ENCODE results near the gene GGACT. TPM values are rescaled to one million over a fixed set of nuclear protein-coding genes. Genes with fewer than 3 reads are reported as not detected.

GGACT gene
- total and polyA plus RNA-seq, 2 donors: 3.2 to 3.5 TPM

DNA sequence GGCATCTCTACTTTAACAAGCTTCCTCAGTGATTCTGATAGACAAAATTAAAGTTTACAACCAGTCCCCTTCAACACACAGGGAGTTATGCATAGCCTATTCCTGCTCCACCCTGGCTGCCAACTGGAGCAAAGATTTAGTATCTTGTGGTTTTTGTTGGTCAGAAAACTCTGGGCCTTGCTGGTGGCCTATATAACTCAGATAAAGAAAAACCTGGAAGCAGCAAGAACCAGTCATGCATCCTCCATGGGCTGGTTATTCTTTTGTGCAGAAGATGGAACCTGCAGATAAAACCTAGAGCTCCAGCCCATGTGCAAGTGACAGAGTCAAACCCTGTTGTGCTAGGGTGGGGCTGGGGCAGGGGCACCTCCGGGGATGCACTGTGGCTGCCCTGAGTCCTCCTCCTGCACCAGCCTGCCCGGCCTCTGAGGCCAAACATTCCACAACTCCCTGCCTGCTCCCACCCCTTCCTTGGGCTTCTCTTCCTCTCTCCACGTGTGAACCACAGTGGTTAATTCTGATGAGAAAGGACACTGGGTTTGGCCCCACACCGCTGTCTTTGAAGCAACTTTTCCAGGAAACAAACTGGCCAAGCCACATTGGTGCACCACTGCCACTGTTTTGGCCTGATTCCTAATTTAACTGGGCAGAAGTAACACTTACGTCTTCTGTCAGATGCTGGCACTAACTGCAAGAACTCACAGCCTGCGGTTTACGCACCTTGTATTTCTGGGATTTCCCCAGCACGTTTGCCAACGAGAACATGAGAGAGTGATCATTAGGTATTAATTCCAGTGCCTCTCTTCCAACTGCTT, 23.3 kb upstream of the GGACT start:
- no peak for DNase-seq (ENCODE audit: extremely low spot score)
- H3K27ac ChIP-seq (ENCODE audit: low read depth): no peak overlapping the region
- H3K4me3 ChIP-seq (ENCODE audit: low read depth, low read length): no peak overlapping the region
- H3K4me1 ChIP-seq (ENCODE audit: insufficient read depth): no peaks in the 10 kb centered on the region
- 71% methylated on average over 9 of the region's 9 CpGs for WGBS
- no peaks in the 10 kb centered on the region for H3K36me3 ChIP-seq (ENCODE audit: insufficient read depth)

DNA sequence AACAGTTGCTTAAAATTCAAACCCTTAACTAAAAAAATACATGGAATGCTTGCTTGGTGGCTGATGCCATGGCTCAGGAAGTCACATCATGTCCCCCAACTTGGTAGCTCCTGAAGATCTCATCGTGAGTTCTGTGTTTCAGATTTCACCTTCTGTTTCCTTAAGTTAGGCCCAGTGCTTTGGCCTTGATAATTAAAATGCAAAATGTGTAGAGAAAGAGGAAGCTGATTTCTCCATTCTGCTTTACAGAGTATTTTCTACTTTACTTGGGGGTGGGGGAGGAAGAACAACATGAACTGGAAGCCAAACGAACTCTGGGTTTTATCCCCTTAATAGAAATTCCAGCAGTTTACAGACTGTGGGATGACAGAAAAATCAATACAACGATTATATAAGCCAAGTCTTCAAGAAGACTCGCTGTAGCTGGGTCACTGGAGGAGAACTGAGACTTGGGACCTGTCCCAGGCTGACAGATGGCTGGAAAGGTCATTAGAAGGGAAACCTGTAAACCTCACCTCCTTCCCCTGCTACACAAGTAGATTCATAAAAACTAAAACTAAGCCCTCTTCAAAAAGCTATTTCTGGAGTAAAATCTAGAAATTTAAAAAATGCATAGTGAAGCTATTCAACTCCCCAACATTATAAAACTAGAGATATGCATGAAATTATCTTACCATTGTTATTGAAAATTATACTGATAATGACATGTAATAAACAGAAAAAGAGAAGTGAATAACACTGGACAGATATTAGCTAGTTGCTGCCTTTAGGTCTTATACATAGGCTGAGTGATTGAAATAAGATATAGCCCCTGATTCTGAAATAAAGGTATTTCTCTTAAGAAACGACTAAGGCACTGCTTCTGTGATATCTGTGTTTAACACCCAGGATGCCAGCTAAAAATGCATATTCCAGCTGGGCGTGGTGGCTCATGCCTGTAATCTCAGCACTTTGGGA, 22.1 kb upstream of the GGACT start:
- Histone ChIP-seq H3K27ac (ENCODE audit: low read depth) (no peak overlapping the region), H3K36me3 (ENCODE audit: insufficient read depth) (no peaks in the 10 kb centered on the region), H3K4me3 (ENCODE audit: low read depth, low read length) (no peak overlapping the region), H3K4me1 (ENCODE audit: insufficient read depth) (no peaks in the 10 kb centered on the region)
- WGBS: 70% methylated on average over 6 of the region's 6 CpGs
- no peak for DNase-seq (ENCODE audit: extremely low spot score)

DNA sequence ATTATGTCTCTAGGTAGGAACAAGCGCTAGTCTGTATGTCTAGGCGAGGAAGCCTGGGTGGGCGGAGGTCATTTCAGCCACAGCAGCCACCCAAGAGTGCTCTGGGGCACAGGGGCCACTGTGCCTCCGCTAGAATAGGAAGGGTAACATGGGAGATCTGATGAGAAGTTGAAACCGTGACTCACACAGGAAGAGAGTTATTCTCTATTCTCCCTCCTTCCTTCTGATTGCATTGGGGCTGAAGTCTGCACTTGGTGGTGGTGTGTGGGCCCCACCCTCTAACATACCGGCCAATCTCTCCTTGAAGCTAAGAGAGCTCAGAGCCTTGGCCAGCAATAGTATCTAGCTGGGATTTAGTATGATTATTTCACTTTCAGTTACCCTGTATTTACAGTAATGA, 20.3 kb upstream of the GGACT start:
- no peaks in the 10 kb centered on the region for H3K36me3 ChIP-seq (ENCODE audit: insufficient read depth)
- H3K4me3 ChIP-seq (ENCODE audit: low read depth, low read length): no peak overlapping the region
- 78% methylated on average over 6 of the region's 6 CpGs for WGBS
- H3K4me1 ChIP-seq (ENCODE audit: insufficient read depth): no peaks in the 10 kb centered on the region
- no peak overlapping the region for H3K27ac ChIP-seq (ENCODE audit: low read depth)
- no peak for DNase-seq (ENCODE audit: extremely low spot score)

DNA sequence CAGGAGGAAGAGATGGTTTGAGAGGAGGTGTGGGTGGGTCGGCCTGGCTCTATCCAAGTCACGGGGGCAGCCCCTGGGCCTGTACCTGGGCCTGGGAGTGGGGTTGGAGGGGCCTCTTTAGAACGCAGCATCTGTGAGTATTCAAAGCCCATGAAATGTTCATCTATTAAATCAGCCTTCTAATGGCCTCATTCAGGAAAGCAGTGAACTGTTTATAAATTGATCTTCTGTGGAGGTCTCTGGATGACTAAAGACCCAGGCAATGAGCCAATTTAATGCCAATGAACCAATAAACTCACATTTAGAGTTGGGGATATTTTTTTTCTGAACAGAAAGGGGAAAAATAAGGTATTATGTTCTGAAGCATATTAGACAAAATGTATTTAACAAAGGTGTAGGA, 19.9 kb upstream of the GGACT start:
- no peak overlapping the region for H3K27ac ChIP-seq (ENCODE audit: low read depth)
- 91% methylated on average over 3 of the region's 3 CpGs for WGBS
- no peaks in the 10 kb centered on the region for H3K4me1 ChIP-seq (ENCODE audit: insufficient read depth)
- no peak for DNase-seq (ENCODE audit: extremely low spot score)
- H3K4me3 ChIP-seq (ENCODE audit: low read depth, low read length): no peak overlapping the region
- H3K36me3 ChIP-seq (ENCODE audit: insufficient read depth): no peaks in the 10 kb centered on the region

DNA sequence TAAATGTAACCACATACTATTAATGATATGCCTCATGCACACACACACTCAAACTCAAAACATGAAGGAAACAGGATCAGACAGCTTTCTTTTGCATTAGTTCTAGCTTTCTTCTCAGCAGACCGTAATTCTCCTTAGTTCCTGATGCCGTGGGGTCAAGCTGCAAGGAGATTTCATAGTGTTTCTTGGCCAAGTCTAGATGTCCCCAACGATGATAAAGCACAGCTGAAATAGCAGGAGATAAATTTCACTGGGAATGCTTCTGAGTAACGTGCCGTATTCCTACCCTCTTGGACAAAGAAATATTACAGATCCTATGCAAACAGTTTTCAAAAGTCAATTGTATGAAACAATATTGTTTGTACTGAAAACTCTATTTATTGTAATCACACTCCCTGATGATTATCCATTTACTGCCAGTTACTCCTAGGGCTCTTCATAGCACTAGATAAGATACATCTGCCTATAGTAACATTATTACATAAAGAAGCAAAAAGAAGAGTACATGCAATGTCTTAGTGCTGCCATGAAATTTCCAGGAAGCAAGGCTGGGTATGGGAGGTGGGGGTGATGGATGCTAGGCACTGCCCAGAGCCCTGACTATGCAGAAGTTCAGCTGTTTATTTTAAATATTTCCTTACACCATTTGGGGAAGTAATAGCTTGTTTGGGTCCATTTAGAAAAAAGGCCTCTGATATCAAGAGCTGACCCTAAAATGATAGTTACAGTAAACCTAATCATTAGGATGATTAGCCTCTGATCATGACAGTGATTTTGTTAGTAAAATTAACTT, 16.5 kb upstream of the GGACT start:
- 55% methylated on average over 5 of the region's 5 CpGs for WGBS
- Histone ChIP-seq H3K4me1 (ENCODE audit: insufficient read depth) (no peaks in the 10 kb centered on the region), H3K4me3 (ENCODE audit: low read depth, low read length) (no peak overlapping the region), H3K36me3 (ENCODE audit: insufficient read depth) (no peaks in the 10 kb centered on the region), H3K27ac (ENCODE audit: low read depth) (no peak overlapping the region)
- no peak for DNase-seq (ENCODE audit: extremely low spot score)

DNA sequence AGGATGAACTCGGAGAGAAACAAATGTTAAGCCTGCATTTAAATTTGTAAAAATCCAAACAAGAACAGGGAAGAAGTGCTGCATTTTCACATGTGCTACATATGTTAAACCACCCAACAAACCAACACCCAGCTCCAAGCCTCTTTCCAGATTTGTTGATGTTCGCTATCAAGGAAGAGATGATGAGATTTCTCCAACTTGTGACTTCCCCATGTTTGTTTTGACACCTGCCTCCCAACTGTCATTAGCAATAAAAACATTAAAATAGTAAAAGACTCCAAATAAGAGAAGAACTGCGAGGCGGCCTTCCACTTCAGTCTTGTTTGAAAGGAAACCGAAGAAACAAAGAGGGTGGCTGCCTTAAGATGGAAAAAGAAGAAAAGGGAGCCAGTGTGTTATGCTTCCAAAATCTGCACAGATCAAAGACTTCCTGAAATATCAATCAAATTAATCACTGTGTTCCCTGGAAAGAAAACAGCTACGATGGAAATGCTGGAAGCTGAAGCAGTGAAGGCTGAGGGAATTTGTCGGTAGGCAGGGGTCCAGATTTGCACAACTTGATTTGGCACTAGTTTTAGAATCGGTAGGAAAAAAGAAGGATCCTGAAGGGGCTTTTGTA, 14.0 kb upstream of the GGACT start:
- no peak overlapping the region for H3K27ac ChIP-seq (ENCODE audit: low read depth)
- H3K4me1 ChIP-seq (ENCODE audit: insufficient read depth): no peaks in the 10 kb centered on the region
- 74% methylated on average over 8 of the region's 8 CpGs for WGBS
- DNase-seq (ENCODE audit: extremely low spot score): no peak
- no peak overlapping the region for H3K4me3 ChIP-seq (ENCODE audit: low read depth, low read length)
- H3K36me3 ChIP-seq (ENCODE audit: insufficient read depth): no peaks in the 10 kb centered on the region

DNA sequence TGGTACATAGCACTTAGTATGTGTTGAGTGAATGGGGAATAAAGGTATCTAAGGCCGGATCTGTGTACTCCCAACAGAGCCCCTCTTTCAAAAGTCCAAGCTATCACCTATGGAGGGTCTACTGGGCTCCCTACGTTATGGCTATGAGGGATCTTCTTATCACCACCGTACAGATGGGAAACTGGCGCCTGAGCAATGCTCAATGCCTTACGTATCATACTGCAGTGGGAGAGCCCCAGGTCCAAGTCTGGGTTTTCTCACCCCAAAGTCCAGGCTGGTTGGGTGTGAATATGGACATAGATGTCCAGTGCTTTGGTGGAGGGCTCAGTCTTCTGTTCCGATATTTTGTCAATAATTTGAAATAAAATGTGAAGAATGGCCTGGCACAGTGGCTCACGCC, 13.1 kb upstream of the GGACT start:
- H3K36me3 ChIP-seq (ENCODE audit: insufficient read depth): no peaks in the 10 kb centered on the region
- WGBS: 95% methylated on average over 7 of the region's 7 CpGs
- H3K4me3 ChIP-seq (ENCODE audit: low read depth, low read length): no peak overlapping the region
- H3K27ac ChIP-seq (ENCODE audit: low read depth): no peak overlapping the region
- DNase-seq (ENCODE audit: extremely low spot score): no peak
- no peaks in the 10 kb centered on the region for H3K4me1 ChIP-seq (ENCODE audit: insufficient read depth)

DNA sequence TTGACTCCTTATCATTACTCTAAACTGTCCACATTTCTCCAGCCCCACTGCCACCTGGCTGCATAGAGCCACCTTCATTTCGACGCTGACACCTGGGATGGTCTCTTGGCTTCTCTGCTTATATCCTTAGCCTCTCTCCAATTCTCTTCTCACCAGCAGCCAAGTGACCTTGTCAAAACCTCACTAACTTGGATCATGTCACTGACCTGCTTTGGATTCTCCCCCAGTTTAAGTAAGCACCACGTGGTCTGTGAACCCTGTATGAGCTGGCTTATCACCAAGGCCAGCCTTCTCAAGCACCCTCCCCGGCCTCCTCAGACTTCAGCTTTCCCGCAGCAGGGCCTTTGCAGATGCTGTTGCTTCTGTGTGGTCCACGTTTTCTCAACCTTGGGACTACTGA, 12.3 kb upstream of the GGACT start:
- Histone ChIP-seq H3K36me3 (ENCODE audit: insufficient read depth) (no peaks in the 10 kb centered on the region), H3K4me3 (ENCODE audit: low read depth, low read length) (no peak overlapping the region), H3K4me1 (ENCODE audit: insufficient read depth) (no peaks in the 10 kb centered on the region), H3K27ac (ENCODE audit: low read depth) (no peak overlapping the region)
- no peak for DNase-seq (ENCODE audit: extremely low spot score)
- WGBS: 62% methylated on average over 6 of the region's 6 CpGs

DNA sequence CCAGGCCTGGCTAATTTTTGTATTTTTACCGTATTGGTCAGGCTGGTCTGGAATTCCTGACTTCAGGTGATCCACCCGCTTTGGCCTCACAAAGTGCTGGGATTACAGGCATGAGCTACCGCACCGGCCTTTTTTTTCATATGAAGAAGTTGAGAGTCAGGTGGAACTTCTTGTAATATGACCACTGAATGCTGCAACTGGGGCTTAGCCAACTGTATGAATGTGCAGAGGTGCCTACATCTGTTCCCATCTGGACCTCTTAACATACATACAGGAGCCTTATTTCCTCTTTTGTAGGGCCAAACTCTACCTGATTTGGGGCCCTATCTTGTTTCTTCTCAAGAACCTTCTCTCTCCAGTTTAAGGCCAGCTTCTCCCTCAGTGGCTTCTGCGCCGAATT, 11.9 kb upstream of the GGACT start:
- DNase-seq (ENCODE audit: extremely low spot score): no peak
- H3K4me3 ChIP-seq (ENCODE audit: low read depth, low read length): no peak overlapping the region
- 97% methylated on average over 6 of the region's 6 CpGs for WGBS
- H3K4me1 ChIP-seq (ENCODE audit: insufficient read depth): no peaks in the 10 kb centered on the region
- H3K27ac ChIP-seq (ENCODE audit: low read depth): no peak overlapping the region
- H3K36me3 ChIP-seq (ENCODE audit: insufficient read depth): no peaks in the 10 kb centered on the region

DNA sequence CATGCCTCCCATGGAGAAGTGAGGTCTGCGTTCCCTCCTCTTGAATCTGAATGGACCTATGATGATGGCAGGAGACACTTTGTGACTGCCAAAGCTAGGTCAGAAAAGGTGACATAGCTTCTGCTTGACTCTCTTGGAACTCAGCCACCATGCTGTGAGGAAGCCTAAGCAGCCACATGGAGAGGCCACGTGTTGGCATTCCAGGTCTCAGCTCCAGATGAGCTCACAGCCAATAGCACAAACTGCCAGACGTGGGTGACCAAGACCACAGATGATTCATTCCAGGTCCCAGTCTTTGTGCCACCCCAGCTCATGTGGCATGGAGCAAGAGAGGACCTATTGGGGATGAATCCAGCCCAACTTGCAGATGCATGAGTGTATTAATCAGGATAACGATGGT, 8.7 kb upstream of the GGACT start:
- H3K36me3 ChIP-seq (ENCODE audit: insufficient read depth): no peaks in the 10 kb centered on the region
- H3K27ac ChIP-seq (ENCODE audit: low read depth): no peak overlapping the region
- no peak for DNase-seq (ENCODE audit: extremely low spot score)
- no peak overlapping the region for H3K4me3 ChIP-seq (ENCODE audit: low read depth, low read length)
- WGBS: 93% methylated on average over 4 of the region's 4 CpGs
- H3K4me1 ChIP-seq (ENCODE audit: insufficient read depth): no peaks in the 10 kb centered on the region

DNA sequence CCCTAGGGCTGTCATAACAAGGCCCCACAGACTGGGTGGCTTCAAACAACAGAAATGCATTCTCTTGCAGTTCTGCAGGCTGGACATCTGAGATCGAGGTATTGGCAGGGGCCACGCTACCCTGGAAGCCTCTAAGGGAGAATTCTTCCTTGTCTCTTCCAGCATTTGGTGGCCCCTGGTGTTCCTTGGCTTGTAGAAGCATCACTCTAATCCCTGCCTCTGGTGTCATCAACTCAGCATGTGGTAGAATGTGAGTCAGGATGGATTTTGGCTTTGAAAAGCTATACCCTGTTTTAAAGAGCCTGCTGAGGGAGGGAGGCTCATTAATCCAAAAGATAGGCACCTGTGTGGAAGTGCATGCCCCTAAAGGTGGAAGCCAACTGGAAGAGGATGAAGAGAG, 7.9 kb upstream of the GGACT start:
- no peak overlapping the region for H3K4me3 ChIP-seq (ENCODE audit: low read depth, low read length)
- WGBS: 95% methylated on average over 2 of the region's 2 CpGs
- no peak for DNase-seq (ENCODE audit: extremely low spot score)
- H3K27ac ChIP-seq (ENCODE audit: low read depth): no peak overlapping the region
- H3K4me1 ChIP-seq (ENCODE audit: insufficient read depth): no peaks in the 10 kb centered on the region
- no peaks in the 10 kb centered on the region for H3K36me3 ChIP-seq (ENCODE audit: insufficient read depth)

DNA sequence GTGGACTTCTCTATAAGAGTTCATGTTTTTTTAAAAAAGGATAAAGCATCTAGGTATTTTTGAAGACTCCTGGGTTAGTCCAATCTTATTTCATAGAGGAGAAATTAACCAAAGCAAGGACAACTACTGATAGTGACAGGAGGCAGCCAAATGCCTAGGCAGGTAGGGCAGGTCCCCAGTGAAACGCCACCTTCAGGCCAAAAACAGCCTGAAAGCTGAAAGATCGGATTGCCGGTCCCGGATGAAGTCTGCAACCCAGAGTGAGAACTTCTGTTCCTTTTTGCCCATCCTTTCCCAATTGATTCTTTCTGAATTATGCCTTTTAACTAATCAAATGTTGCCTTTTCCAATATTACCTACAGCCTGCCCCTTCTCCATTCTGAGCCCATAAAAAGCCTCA, 6.1 kb upstream of the GGACT start:
- H3K36me3 ChIP-seq (ENCODE audit: insufficient read depth): no peaks in the 10 kb centered on the region
- no peak overlapping the region for H3K27ac ChIP-seq (ENCODE audit: low read depth)
- no peak overlapping the region for H3K4me3 ChIP-seq (ENCODE audit: low read depth, low read length)
- no peak for DNase-seq (ENCODE audit: extremely low spot score)
- WGBS: 81% methylated on average over 4 of the region's 4 CpGs
- no peaks in the 10 kb centered on the region for H3K4me1 ChIP-seq (ENCODE audit: insufficient read depth)

DNA sequence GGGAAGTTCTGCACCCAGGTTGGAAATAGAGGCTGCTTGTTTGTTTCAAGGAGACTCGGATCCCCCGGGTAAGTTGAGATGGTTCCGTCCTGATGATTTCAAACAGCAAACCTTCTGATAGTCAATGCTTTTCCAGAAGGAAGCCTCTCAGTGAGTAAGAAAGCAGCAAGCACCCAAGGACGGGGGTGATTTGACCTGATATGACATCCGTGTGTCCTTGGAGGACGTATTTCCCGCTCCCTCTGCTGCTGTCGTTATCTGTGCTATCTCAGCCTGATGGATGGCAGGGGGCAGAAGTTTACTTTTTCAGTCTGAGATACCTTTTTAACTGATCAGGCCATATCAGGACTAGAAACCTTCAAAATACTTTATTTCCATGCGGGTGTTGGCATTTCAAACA, 5.7 kb upstream of the GGACT start:
- H3K27ac ChIP-seq (ENCODE audit: low read depth): no peak overlapping the region
- H3K4me3 ChIP-seq (ENCODE audit: low read depth, low read length): no peak overlapping the region
- no peaks in the 10 kb centered on the region for H3K4me1 ChIP-seq (ENCODE audit: insufficient read depth)
- WGBS: 71% methylated on average over 9 of the region's 9 CpGs
- no peaks in the 10 kb centered on the region for H3K36me3 ChIP-seq (ENCODE audit: insufficient read depth)
- no peak for DNase-seq (ENCODE audit: extremely low spot score)
